ENCODE results near the gene EXOC3L4. TPM values are rescaled to one million over a fixed set of nuclear protein-coding genes. Genes with fewer than 3 reads are reported as not detected.
A peak's percentile ranks its signal among the peaks of the same experiment; 100 is the strongest.

EXOC3L4 gene
- total and polyA plus RNA-seq, 9 of the 15 experiments (the other 6 are each of a cell fraction or from before 2014, with no cell fraction given) = 0.10 to 6.7 (median 0.98) TPM; not detected in 1

DNA sequence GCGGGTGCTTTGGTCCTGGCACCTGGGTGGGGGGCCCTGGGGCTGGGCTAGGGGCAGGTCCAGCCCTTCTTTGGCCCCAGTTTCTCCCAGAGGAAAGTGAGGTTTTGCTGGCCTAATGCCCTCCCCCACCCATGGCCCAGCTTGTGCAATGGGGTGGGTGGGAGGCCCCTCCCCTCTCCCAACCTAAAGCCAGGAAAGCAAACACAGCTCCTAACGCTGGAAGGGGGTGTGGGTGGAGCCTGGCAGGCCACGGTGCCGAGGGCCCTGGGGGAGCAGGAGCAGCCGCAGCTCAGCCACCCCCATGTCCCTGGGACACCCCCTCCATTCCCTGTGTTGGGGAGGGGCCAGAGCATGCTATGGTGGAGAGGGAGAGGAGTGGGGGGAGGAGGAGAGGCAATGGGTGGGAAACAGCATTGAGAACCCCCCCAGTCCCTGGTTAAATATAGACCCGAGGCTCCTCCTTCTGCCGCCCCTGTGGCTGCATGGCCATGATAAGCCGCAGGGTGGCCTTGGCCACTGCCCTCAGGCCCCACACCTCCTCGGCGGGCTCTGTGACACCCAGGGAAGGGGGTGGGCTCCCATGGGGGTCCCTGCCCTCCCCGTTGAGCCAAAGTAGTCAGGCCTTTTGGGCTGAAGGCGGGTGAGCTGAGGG is 4.7 kb downstream of the EXOC3L4 start:
- Histone ChIP-seq H3K4me1 (replicated peaks in 1 of 2; ENCODE audit: control insufficient read depth in 2 of 2, insufficient read depth in 2 of 2, low read length in 2 of 2) (peaks cover 26 to 85% of the 10 kb centered on the region in 2 experiments), H3K4me2 (ENCODE audit: insufficient read depth, low read length) (peak overlapping the region; percentile 85), H3K9ac (ENCODE audit: insufficient read depth in 1 of 2, low read depth in 2 of 2, low read length in 2 of 2) (peak overlapping the region; percentile 62 to 91), H3K27me3 (ENCODE audit: control insufficient read depth in 2 of 2, insufficient read depth in 2 of 2, low read length in 2 of 2) (no peaks in the 10 kb centered on the region), H4K20me1 (replicated peaks; ENCODE audit: control insufficient read depth, insufficient read depth, low read length) (no peaks in the 10 kb centered on the region), H3K9me1 (ENCODE audit: control insufficient read depth, insufficient read depth, low read length) (no peaks in the 10 kb centered on the region), H3K27ac (ENCODE audit: extremely low read depth, low read depth, low read length) (peak overlapping the region; percentile 84), H3K9me3 (replicated peaks; ENCODE audit: control insufficient read depth, insufficient read depth, low read depth, low read length) (no peaks in the 10 kb centered on the region), H2AFZ (ENCODE audit: low read depth, low read length) (peak overlapping the region; percentile 94), H3K4me3 (peak overlapping the region; percentile 29), H3K36me3 (ENCODE audit: control insufficient read depth, insufficient read depth, low read length) (peaks cover 6% of the 10 kb centered on the region; the same call in 1 of the 3 replicates), H3K79me2 (ENCODE audit: control insufficient read depth, insufficient read depth, low read length) (peaks cover 11% of the 10 kb centered on the region; the same call in 2 of the 3 replicates)
- FAIRE-seq = peak; percentile 83
- in situ Hi-C loops (cut with MboI) (no loop called here), intact Hi-C loops (cut with micrococcal nuclease) (no loop called here)
- ChIA-PET CTCF (ENCODE audit: low intra/inter-chr PET ratio) (no interaction called here), POLR2A (interaction anchor here (0.5 to 2.0 kb wide), 3 partner anchors 11 to 428 kb away, joined by 3 to 7 read pairs (median 4); no protein-coding TSS in a partner anchor)
- BruUV-seq (replicated peaks) = no TSS peak
- WGBS (ENCODE audit: insufficient coverage, low coverage, missing lambda C conversion rate) = 0% methylated on average over 8 of the region's 12 CpGs
- peak; percentile 94 for ATAC-seq
- DNase-seq (ENCODE audit: extremely low read depth in 1 of 4, low spot score in 3 of 4) = peak; percentile 73 to 88 (median 80)
- TF ChIP-seq HMGN3 (IDR thresholded peaks at IDR 0.05; ENCODE audit: borderline replicate concordance, extremely low read depth, insufficient read length, low read depth, low read length) (peak; percentile 69), SMARCB1 (IDR thresholded peaks at IDR 0.05; ENCODE audit: insufficient read length, low read depth) (no peak), EGR1 (conservative IDR thresholded peaks at IDR 0.05) (peak; percentile 67), NFATC3 (IDR thresholded peaks at IDR 0.05) (no peak), C11orf30 (IDR thresholded peaks at IDR 0.05; ENCODE audit: low read depth) (no peak)
- TF ChIP-seq, protein P1, sequence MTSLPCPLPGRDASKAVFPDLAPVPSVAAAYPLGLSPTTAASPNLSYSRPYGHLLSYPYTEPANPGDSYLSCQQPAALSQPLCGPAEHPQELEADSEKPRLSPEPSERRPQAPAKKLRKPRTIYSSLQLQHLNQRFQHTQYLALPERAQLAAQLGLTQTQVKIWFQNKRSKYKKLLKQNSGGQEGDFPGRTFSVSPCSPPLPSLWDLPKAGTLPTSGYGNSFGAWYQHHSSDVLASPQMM (CRISPR knock-in tag; IDR thresholded peaks at IDR 0.05) = no peak
- TF ChIP-seq, protein P2, sequence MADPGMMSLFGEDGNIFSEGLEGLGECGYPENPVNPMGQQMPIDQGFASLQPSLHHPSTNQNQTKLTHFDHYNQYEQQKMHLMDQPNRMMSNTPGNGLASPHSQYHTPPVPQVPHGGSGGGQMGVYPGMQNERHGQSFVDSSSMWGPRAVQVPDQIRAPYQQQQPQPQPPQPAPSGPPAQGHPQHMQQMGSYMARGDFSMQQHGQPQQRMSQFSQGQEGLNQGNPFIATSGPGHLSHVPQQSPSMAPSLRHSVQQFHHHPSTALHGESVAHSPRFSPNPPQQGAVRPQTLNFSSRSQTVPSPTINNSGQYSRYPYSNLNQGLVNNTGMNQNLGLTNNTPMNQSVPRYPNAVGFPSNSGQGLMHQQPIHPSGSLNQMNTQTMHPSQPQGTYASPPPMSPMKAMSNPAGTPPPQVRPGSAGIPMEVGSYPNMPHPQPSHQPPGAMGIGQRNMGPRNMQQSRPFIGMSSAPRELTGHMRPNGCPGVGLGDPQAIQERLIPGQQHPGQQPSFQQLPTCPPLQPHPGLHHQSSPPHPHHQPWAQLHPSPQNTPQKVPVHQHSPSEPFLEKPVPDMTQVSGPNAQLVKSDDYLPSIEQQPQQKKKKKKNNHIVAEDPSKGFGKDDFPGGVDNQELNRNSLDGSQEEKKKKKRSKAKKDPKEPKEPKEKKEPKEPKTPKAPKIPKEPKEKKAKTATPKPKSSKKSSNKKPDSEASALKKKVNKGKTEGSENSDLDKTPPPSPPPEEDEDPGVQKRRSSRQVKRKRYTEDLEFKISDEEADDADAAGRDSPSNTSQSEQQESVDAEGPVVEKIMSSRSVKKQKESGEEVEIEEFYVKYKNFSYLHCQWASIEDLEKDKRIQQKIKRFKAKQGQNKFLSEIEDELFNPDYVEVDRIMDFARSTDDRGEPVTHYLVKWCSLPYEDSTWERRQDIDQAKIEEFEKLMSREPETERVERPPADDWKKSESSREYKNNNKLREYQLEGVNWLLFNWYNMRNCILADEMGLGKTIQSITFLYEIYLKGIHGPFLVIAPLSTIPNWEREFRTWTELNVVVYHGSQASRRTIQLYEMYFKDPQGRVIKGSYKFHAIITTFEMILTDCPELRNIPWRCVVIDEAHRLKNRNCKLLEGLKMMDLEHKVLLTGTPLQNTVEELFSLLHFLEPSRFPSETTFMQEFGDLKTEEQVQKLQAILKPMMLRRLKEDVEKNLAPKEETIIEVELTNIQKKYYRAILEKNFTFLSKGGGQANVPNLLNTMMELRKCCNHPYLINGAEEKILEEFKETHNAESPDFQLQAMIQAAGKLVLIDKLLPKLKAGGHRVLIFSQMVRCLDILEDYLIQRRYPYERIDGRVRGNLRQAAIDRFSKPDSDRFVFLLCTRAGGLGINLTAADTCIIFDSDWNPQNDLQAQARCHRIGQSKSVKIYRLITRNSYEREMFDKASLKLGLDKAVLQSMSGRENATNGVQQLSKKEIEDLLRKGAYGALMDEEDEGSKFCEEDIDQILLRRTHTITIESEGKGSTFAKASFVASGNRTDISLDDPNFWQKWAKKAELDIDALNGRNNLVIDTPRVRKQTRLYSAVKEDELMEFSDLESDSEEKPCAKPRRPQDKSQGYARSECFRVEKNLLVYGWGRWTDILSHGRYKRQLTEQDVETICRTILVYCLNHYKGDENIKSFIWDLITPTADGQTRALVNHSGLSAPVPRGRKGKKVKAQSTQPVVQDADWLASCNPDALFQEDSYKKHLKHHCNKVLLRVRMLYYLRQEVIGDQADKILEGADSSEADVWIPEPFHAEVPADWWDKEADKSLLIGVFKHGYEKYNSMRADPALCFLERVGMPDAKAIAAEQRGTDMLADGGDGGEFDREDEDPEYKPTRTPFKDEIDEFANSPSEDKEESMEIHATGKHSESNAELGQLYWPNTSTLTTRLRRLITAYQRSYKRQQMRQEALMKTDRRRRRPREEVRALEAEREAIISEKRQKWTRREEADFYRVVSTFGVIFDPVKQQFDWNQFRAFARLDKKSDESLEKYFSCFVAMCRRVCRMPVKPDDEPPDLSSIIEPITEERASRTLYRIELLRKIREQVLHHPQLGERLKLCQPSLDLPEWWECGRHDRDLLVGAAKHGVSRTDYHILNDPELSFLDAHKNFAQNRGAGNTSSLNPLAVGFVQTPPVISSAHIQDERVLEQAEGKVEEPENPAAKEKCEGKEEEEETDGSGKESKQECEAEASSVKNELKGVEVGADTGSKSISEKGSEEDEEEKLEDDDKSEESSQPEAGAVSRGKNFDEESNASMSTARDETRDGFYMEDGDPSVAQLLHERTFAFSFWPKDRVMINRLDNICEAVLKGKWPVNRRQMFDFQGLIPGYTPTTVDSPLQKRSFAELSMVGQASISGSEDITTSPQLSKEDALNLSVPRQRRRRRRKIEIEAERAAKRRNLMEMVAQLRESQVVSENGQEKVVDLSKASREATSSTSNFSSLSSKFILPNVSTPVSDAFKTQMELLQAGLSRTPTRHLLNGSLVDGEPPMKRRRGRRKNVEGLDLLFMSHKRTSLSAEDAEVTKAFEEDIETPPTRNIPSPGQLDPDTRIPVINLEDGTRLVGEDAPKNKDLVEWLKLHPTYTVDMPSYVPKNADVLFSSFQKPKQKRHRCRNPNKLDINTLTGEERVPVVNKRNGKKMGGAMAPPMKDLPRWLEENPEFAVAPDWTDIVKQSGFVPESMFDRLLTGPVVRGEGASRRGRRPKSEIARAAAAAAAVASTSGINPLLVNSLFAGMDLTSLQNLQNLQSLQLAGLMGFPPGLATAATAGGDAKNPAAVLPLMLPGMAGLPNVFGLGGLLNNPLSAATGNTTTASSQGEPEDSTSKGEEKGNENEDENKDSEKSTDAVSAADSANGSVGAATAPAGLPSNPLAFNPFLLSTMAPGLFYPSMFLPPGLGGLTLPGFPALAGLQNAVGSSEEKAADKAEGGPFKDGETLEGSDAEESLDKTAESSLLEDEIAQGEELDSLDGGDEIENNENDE (IDR thresholded peaks at IDR 0.05; ENCODE audit: low read depth, low read length) = no peak
- TF ChIP-seq, protein P3, sequence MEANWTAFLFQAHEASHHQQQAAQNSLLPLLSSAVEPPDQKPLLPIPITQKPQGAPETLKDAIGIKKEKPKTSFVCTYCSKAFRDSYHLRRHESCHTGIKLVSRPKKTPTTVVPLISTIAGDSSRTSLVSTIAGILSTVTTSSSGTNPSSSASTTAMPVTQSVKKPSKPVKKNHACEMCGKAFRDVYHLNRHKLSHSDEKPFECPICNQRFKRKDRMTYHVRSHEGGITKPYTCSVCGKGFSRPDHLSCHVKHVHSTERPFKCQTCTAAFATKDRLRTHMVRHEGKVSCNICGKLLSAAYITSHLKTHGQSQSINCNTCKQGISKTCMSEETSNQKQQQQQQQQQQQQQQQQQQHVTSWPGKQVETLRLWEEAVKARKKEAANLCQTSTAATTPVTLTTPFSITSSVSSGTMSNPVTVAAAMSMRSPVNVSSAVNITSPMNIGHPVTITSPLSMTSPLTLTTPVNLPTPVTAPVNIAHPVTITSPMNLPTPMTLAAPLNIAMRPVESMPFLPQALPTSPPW (CRISPR knock-in tag; IDR thresholded peaks at IDR 0.05) = peak; percentile 73
